Calu3 (cell line): Measurements from ENCODE around the gene ANXA4. TPM values are rescaled to one million over a fixed set of nuclear protein-coding genes. Genes with fewer than 3 reads are reported as not detected.

Experiments used
- Bru-seq: library from RNA; stranded (reverse); fragments of 400-500 nt; gene quantifications from one replicate; lab custom pipeline; 2021; lab: Mats Ljungman, UMichigan
- BruChase-seq, 2 experiments: library from RNA; stranded (reverse); fragments of 400-500 nt; gene quantifications; one replicate each; lab custom pipeline; 2021; lab: Mats Ljungman, UMichigan
- BruUV-seq: library from RNA; stranded (reverse); fragments of 400-500 nt; replicated peaks from 2 replicates; lab custom pipeline; 2021; lab: Mats Ljungman, UMichigan
- CTCF ChIA-PET: fragments of 300-600 bp; sonication (Branson Sonifier 250); formaldehyde crosslinking; loops from one replicate; lab custom pipeline; 2022; ENCODE audit warnings: antibody characterized with exemption; lab: Charles Lee
- DNase-seq: peaks from one replicate; pipeline ENCODE4 v3.0.0; 2022
- H3K27ac Mint-ChIP-seq: one replicate; pipeline ENCODE4 v1.8.0; 2022; ENCODE audit warnings: mixed read lengths; ENCODE audit not compliant: unreplicated experiment
- H3K27me3 Mint-ChIP-seq: one replicate; pipeline ENCODE4 v1.8.0; 2022; ENCODE audit warnings: mixed read lengths; ENCODE audit not compliant: unreplicated experiment
- H3K36me3 Mint-ChIP-seq: one replicate; pipeline ENCODE4 v1.8.0; 2022; ENCODE audit warnings: mild to moderate bottlenecking, moderate library complexity, mixed read lengths; ENCODE audit not compliant: insufficient read depth, unreplicated experiment
- H3K4me1 Mint-ChIP-seq: one replicate; pipeline ENCODE4 v1.8.0; 2022; ENCODE audit warnings: mild to moderate bottlenecking, low read depth, mixed read lengths; ENCODE audit not compliant: unreplicated experiment
- H3K4me3 Mint-ChIP-seq: one replicate; pipeline ENCODE4 v1.8.0; 2022; ENCODE audit warnings: mild to moderate bottlenecking, low read depth, moderate library complexity, mixed read lengths; ENCODE audit not compliant: unreplicated experiment
- H3K9me3 Mint-ChIP-seq: one replicate; pipeline ENCODE4 v1.8.0; 2022; ENCODE audit warnings: low read depth, mixed read lengths; ENCODE audit not compliant: unreplicated experiment
- CTCF ChIP-seq: fragments of 200-600 bp; IDR thresholded peaks from one replicate; pipeline ENCODE4 v1.8.0; 2022; ENCODE audit warnings: antibody characterized with exemption; ENCODE audit not compliant: unreplicated experiment
- intact Hi-C: fragments of 100-400 bp; cut with micrococcal nuclease; formaldehyde crosslinking; loops from one replicate; pipeline ENCODE4 v1.10.0; 2022; ENCODE audit not compliant: unreplicated experiment
- long read RNA-seq: library from polyadenylated mRNA; stranded (forward); transcript quantifications from one replicate; pipeline ENCODE4 v2.0.0, GENCODE V29; 2022
- total RNA-seq: library from RNA; stranded (reverse); gene quantifications from 2 replicates; pipeline ENCODE4 v1.2.3, GENCODE V29; 2022

Gene ANXA4
- total RNA-seq, result 1,439 and 1,638 TPM in 2 replicates
- Bru-seq, nascent RNA, result percentile 99 among the genes with signal in this experiment
- percentile 97 among the genes with signal in this experiment for BruChase-seq, experiment 1, labeled RNA remaining after a 6-hour chase
- BruChase-seq, experiment 2, labeled RNA remaining after a 2-hour chase, result percentile 97 among the genes with signal in this experiment
- long read RNA-seq, full-length matches to known transcripts, result 1,038 of 1,269 reads
- long read RNA-seq, partial matches to known transcripts, result 109 of 1,269 reads
- long read RNA-seq, other reads (novel, unspliced or antisense), result 122 of 1,269 reads

DNA sequence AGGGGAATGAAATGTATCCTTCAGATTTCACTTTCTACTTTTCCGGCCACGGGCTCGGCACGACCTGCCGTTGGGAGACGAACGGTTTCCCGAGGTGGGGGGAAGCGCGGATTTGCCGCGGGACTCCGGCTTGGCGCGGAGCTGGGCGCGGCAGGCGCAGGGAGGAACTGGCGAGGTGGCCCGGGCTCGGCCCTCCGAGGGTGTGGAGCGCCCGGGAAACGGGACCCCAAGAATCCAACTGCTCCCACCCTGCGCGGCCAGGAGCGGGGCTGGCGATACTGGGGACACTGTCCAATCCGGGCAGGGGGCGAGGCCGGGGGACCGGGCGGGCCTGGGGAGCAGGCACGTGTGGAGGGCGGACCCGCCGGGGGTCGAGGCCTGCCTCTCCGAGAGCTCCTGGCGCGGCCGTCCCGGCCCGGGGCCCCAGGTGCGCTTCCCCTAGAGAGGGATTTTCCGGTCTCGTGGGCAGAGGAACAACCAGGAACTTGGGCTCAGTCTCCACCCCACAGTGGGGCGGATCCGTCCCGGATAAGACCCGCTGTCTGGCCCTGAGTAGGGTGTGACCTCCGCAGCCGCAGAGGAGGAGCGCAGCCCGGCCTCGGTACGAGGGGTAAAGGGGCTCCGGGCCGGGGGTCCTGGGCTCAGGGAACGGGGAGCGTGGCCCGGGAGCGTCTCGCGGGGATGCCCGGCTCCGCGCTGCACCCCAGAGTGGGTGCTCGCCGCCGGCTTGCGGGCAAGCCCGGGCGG is at the start of gene ANXA4:
TSS of gene ANXA4 (plus strand) at position 560 of the 747 bp plus-strand sequence. CDS start 39,432 bp downstream, outside the sequence.
- CTCF ChIA-PET, result interaction anchor here (0.7 to 3.6 kb wide), 8 partner anchors 8 to 75 kb away, joined by 3 to 18 read pairs (median 6); no protein-coding TSS in a partner anchor
- Mint-ChIP-seq H3K27me3 (no peaks in the 10 kb centered on the region), H3K4me3 (peak within 1 kb of the TSS; percentile 92), H3K27ac (peak within 1 kb of the TSS; percentile 97), H3K36me3 (peaks cover 65% of the 10 kb centered on the region), H3K4me1 (peaks cover 30% of the 10 kb centered on the region), H3K9me3 (no peaks in the 10 kb centered on the region)
- BruUV-seq, result no TSS peak
- no peak for TF ChIP-seq CTCF
- intact Hi-C loops, result loop anchor here (2.0 to 5.0 kb wide), 4 partner anchors 15 to 91 kb away; no protein-coding TSS in a partner anchor
- DNase-seq, result peak; percentile 93

DNA sequence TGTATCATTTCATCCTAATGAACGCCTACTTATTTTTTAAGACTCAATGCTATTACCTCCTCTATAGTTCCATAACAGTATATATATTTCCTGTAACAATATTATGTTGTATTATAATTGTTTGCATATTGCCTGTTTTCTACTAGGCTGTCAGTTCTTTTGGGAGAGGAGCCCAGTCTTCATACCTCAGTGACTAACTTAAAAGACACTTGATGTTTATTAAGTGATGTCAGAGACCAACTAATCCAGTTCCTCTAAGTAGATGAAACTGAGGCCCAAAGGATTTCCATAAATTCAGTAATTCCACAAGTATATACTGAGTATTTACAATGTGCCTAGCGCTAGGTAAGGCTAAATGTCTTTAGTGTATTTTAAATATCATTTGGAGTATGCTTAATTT is 49.5 kb upstream of the ANXA4 start:
- Mint-ChIP-seq H3K36me3 (no peaks in the 10 kb centered on the region), H3K4me1 (peaks cover 17% of the 10 kb centered on the region), H3K9me3 (no peaks in the 10 kb centered on the region), H3K4me3 (no peak overlapping the region), H3K27me3 (peaks cover 15% of the 10 kb centered on the region), H3K27ac (no peak overlapping the region)
- BruUV-seq, result no TSS peak
- CTCF ChIA-PET, result no interaction called here
- TF ChIP-seq CTCF, result no peak
- intact Hi-C loops, result no loop called here
- no peak for DNase-seq

DNA sequence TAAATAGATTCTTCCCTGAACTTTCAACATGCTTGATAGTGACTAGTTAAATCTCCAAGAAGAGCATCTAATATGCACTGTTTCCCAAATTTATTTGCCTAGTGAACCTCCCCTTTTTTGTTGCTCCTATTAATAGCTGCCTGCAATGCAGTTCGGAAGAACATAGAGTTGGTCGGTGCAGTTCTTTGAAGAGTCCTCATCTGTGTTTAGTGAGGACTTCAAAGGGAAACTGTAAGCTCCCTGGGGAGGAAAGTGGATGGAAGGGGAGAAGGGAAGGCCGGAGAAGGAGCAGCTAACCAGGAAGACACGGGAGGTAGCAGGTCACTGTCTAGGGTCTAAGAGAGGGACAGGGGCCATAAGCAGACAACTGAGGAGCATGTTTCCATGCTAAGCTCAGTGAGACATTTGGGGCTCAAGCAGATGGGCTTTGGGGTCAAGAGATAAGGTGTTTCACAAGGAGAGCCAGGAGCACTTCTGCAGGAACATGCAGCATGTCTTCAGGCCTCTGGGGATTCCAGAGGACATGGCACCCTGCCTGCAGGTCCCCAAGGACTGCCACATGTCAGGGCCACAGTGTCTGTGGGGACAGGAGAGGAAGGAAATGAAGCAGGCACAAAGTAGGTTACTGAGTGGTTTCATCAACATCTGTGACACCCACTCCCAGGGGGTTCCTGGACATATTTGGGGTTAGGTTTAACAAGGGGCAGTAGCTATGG is 48.7 kb upstream of the ANXA4 start:
- Mint-ChIP-seq H3K27ac (no peak overlapping the region), H3K9me3 (no peaks in the 10 kb centered on the region), H3K27me3 (peaks cover 23% of the 10 kb centered on the region), H3K36me3 (no peaks in the 10 kb centered on the region), H3K4me3 (no peak overlapping the region), H3K4me1 (peaks cover 17% of the 10 kb centered on the region)
- intact Hi-C loops, result no loop called here
- no peak for TF ChIP-seq CTCF
- no peak for DNase-seq
- BruUV-seq, result no TSS peak
- CTCF ChIA-PET, result interaction anchor here (0.5 kb wide), 1 partner anchor 10 kb away, joined by 3 read pairs; no protein-coding TSS in a partner anchor

- DNase-seq, result no peak
- Mint-ChIP-seq H3K4me3 (no peak overlapping the region), H3K27ac (no peak overlapping the region), H3K27me3 (peaks cover 30% of the 10 kb centered on the region), H3K9me3 (no peaks in the 10 kb centered on the region), H3K36me3 (no peaks in the 10 kb centered on the region), H3K4me1 (peaks cover 17% of the 10 kb centered on the region)
- CTCF ChIA-PET, result interaction anchor here (0.5 kb wide), 1 partner anchor 11 kb away, joined by 3 read pairs; no protein-coding TSS in a partner anchor
- no TSS peak for BruUV-seq
- TF ChIP-seq CTCF, result no peak
- intact Hi-C loops, result no loop called here
Observed at GRCh38 chr2:69693775-69694450, 48.0 kb upstream of the ANXA4 start.
